SU-DHL-6 (cell line): Measurements from ENCODE around the gene KIZ.

Experiments used
- EZH2phosphoT487 ChIP-seq: fragments of 200-600 bp; sonication (generic), shearing (Covaris generic); conservative IDR thresholded peaks from 2 replicates; pipeline ENCODE4 v1.6.1; 2018; ENCODE audit warnings: mild to moderate bottlenecking, antibody characterized with exemption, low read length, moderate library complexity, mixed read lengths
- TF ChIP-seq, protein P1 (sequence below): fragments of 200-600 bp; sonication (generic); IDR thresholded peaks from one replicate; pipeline ENCODE4 v1.5.1; 2017; ENCODE audit warnings: antibody characterized with exemption, mild to moderate bottlenecking, low read length, moderate library complexity; ENCODE audit not compliant: insufficient read depth, poor library complexity, severe bottlenecking

DNA sequence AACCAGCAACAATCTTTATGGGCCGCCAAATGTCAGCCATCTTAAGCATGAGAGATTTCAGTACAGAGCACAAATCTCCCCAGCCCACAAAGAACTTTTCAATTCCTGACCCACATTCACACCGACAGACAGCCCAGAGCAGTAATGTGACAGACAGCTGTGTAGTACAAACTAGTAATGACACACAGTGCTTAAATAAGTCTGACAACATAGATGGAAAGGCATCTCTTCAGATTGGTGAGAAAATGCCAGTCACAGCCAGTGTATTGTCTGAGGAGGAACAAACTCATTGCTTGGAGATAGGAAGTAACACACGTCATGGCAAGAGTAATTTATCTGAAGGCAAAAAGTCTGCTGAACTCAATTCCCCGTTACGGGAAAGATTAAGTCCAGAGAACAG, 36.0 kb downstream of the KIZ start:
- TF ChIP-seq, protein P1, sequence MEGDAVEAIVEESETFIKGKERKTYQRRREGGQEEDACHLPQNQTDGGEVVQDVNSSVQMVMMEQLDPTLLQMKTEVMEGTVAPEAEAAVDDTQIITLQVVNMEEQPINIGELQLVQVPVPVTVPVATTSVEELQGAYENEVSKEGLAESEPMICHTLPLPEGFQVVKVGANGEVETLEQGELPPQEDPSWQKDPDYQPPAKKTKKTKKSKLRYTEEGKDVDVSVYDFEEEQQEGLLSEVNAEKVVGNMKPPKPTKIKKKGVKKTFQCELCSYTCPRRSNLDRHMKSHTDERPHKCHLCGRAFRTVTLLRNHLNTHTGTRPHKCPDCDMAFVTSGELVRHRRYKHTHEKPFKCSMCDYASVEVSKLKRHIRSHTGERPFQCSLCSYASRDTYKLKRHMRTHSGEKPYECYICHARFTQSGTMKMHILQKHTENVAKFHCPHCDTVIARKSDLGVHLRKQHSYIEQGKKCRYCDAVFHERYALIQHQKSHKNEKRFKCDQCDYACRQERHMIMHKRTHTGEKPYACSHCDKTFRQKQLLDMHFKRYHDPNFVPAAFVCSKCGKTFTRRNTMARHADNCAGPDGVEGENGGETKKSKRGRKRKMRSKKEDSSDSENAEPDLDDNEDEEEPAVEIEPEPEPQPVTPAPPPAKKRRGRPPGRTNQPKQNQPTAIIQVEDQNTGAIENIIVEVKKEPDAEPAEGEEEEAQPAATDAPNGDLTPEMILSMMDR = no peak
- no peak for TF ChIP-seq EZH2phosphoT487
